HG02970 (cell line): Measurements from ENCODE around the gene LEF1.

Experiments used
- ATAC-seq: cut with Tn5 transposase; IDR thresholded peaks from one replicate; pipeline ENCODE4 v1.9.1; 2021; ENCODE audit warnings: mild to moderate bottlenecking, moderate library complexity, moderate number of reproducible peaks; ENCODE audit not compliant: unreplicated experiment, low FRiP score

Gene LEF1

DNA sequence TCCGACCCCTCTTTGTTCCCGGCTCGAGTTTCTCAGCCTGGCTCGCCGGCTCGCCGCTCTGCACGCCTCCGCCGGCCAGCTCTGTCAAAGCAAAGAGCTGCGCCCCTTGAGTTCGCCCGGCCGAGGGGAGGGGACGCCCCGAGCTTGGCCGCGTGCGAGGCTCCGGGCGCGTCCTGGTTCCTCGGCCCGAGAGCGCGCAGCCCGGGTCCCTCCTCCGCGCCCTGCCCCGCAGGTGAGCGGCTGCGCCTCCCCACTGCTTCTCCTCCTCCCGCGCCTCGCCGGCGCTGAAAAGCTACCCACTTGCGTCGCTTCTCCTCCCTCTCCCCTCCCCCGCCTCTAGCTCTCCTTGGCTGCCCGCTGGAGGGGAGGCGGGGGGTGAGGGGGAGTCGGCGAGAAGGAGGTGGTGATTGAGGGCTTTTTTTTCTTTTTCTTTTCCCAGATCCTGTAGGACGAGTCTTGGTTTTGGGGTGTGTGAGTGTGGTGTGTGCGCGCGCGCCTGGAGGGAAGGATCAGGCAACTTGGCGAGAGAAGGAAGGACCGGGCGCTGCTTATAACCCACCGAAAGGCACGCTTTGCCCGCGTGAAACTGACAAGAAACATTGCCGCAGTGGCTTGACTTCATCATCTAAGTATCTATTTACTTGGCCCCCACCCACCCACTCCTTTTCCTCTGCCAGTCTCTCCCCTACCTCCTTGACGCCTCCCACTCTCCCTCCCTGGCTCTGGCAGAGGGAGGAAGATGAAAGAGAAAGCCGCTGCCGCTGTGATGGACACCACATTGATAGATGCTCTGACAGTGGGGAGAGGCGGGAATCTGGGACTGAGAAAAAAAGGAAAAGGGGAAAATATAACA lies at the start of gene LEF1:
LEF1 (minus strand) TSS at position 262 of the 853 bp plus-strand sequence. CDS start 1,165 bp downstream, outside the sequence.
- ATAC-seq = no peak

DNA sequence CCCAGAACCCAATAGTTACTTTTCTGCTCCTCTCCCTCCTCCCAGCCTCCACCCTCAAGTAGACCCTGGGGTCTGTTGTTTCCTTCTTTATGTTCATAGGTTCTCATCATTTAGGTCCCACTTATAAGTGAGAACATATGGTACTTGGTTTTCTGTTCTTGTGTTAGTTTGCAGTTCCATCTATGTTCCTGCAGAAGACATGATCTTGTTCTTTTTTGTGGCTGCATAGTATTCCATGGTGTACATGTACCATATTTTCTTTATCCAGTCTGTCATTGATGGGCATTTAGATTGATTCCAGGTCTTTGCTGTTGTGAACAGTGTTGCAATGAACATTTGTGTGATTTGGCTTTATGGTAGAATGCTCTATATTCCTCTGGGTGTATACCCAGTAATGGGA lies 47.8 kb upstream of the LEF1 start:
- no peak for ATAC-seq

DNA sequence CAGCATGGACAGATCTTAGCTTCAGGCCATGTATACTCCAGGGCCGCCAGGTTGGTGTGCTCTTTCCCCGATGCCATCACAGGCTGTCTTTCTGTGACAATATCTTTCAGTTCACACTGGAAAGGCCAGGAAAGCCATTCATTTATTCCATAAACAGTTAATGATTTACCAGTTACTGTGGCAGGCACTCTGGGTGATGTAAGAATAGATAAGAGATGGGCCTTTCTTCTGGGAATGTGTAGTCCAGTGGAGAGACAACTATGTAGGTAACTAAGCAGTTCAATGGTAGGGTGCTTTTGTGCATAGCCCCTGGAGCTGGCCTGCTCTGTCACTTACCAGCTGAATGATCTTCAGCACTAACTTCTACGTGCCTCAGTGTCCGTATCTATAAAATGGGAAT lies 46.3 kb upstream of the LEF1 start:
- no peak for ATAC-seq

DNA sequence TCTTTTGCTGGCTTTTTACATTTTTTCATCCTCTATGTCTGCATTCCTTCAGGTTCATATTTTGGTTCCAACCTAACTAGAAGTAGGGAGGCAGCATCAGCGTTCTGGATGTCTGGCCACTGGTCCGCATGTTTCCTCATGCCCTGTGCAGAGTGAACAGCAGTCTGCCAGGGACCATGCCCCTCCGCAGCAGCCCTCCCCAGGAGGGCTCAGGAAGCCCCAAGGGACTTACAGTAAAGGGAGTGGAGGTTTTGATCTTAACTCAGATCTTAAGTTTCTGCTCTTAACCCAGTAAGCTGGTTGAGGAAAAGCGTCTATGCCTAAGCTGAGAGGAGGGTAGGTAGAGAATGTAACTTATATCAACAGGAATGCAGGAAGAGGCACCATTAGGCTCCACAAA lies 45.0 kb upstream of the LEF1 start:
- no peak for ATAC-seq

DNA sequence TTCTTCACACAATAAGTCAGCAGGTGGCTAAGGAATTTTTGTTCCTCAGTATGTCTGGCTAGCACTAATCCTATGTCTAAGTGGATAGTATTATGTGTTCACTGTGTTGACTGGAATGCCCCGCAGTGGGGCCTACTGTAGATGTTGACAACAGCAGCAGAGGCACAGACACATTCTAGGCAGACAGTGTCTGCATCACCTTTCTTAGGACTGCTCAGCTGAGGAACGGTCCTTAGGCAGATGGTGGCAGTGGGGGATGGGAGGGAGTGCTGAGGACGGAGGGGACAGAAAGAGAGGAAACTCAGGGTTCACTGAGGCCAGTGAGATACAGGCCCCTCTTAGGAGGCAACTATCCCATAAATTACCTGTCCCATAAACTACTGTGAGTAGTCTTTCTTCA lies 44.6 kb upstream of the LEF1 start:
- ATAC-seq = no peak

- no peak for ATAC-seq
These were observed 42.5 kb upstream of the LEF1 start for GRCh38 chr4:108210989-108211835.

DNA sequence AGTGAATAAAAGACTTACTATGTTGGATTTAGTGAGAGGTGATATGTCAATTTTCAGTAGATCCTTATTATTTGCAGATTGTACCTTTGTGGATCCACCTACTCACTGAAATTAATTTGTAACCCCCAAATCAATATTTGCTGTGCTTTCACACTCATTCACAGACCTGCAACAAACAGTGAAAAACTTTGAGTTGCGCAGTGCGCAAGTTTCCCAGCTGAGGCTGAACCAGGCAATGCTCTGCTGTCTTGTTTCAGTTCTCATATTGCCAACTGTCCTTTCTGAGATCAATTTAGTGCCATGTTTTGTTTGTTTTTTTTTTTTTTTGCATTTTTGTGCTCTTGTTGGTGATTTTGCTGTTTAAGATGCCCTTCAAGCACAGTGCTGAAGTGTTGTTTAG lies 40.8 kb upstream of the LEF1 start:
- no peak for ATAC-seq

DNA sequence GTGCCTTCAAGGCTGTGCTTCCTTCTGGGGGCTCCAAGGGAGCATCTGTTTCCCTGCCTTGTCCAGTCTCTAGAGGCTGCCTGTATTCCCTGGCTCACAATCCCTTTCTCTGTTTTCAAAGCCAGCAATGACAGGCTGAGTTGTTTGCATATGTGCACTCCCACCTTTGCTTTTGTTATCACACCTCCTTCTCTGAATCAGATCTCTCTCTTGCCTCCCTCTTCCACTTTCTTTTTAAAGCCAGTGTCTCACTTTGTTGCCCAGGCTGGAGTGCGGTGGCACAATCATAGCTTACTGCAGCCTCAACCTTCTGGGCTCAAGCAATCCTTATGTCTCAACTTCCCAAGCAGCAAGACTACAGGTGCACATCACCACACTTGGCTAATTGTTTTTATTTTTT lies 37.1 kb upstream of the LEF1 start:
- no peak for ATAC-seq

DNA sequence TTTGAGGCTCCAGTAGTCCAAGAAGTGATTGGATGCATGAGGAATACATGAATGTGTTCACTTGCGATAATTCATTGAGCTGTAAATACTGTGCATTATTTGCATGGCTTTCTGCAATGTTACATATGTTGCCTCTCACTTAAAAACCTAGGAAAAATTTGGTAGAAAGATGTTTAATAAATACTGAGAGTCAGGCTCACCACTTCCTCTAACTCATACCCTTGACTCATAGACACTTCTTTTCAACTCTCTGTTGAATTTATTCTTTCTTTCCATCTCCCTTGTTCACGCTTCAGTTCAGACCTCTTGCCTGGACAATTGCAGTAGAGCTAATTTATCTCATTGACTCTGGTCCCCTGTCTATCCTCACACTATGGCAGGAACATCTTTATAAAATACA lies 35.8 kb upstream of the LEF1 start:
- no peak for ATAC-seq

DNA sequence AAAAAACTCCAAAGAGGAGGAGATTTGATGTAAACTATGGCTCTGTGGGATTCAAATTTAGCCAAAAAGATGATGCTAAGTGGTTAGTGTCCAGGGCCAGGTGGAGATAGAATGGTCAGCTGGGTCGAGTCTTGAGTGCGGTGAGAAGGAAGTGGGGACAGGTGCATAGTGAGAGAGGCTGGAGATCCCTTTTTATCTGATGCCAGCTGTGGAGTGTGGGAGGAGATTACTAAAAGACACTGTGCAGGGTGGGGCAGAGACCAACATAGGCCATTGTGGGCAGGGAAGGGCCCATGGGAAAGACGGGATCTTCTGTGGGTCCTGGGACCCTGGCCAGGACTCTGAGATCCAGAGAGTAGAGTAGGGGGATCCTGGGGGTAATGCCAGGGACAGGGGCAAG lies 34.6 kb upstream of the LEF1 start:
- no peak for ATAC-seq

GRCh38 chr4:108201774-108202173 lies 33.0 kb upstream of the LEF1 start:
- ATAC-seq = no peak

DNA sequence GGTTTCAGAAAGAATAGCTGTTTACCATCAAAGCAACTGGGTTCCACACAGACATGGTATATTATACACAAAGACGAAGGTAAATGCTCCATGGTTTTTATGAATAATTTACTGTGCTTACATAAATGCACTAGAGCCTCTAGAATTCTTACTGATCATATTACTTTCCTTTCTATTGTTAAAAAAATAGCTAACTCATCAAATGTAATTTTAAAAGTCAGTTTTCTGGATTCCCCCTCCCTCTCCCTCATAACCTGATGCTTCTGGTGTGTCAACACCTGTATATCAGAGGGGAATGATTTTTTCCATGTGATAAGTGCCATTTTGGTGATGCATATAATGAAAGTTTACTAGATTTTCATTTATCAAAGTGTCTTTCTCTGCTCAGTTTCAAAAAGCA lies 31.1 kb upstream of the LEF1 start:
- no peak for ATAC-seq

DNA sequence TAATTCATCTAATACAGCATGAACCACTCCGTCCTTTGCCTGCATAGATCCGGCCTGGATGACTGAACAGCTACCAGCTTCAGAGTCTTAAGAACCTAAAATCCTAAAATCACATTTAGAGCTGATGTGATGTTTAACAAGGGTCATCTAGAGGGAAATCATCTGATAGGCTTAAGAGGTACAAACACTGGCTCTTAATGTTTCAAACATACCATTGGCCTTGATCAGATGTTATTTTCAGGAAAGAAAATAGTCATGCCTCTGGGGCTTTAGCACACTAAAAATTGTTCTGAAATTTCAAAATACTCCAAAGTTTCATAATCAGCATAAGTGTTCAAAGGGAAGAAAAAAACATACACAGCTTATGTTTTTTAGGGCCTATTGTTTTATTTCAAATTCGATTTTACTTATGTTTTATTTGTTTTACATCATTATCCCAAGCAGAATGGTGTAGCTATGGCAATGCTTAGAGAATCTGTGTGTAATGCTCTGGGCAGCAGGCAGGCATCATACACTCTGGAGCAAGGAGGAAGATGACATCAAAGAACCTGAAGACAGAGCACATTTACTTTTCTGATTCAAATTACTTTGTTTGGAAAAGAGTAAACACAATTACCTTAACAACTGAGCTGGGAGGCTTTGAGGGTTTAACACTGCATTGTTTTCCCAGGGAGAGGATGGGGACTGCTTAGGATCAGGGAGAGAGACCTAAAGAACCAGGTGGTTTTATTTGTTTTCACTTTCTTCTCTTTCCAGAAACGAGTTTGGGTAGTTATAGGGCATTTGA lies 25.3 kb upstream of the LEF1 start:
- no peak for ATAC-seq

DNA sequence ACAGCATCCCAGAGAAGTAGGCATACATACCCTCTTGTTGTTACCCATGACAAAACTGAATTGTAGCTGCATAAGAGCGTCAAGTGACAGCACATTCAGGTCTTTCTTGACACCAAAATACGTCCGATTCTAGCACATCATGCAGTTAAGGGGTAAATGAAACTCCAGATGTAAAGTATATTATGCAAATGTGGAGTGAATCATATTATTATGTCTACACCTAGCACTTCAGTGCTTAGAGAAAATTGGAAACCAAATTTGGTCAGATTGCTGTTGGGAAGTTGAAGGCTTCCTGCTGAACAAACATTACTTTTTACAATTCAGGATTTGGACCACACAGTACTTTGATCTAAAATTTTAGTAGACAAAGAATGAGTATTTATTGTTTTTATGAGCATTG lies 24.2 kb upstream of the LEF1 start:
- ATAC-seq = no peak

GRCh38 chr4:108192056-108192455 lies 23.3 kb upstream of the LEF1 start:
- no peak for ATAC-seq

- no peak for ATAC-seq
These were observed 22.7 kb upstream of the LEF1 start for GRCh38 chr4:108191269-108191914.

DNA sequence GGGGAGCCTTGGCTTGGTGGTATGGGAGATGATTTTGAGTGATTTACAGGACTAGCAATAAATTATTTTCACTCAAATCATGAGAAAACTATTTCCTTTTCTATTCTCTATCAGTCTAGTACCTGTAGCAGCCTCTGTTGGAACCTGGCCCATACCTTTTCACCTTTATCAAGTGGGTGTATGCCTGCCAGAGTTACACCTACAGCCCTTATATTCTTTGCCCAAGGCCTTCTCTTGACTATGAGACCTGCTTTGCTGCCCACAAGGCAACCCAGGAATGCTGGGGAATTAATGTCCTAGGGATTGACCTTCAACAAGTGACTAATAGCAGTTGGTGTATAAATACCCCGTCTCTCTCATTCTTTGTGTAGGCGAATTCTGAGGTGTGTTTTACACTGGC lies 20.0 kb upstream of the LEF1 start:
- ATAC-seq = no peak

- no peak for ATAC-seq
These were observed 16.5 kb upstream of the LEF1 start for GRCh38 chr4:108185252-108185651.

DNA sequence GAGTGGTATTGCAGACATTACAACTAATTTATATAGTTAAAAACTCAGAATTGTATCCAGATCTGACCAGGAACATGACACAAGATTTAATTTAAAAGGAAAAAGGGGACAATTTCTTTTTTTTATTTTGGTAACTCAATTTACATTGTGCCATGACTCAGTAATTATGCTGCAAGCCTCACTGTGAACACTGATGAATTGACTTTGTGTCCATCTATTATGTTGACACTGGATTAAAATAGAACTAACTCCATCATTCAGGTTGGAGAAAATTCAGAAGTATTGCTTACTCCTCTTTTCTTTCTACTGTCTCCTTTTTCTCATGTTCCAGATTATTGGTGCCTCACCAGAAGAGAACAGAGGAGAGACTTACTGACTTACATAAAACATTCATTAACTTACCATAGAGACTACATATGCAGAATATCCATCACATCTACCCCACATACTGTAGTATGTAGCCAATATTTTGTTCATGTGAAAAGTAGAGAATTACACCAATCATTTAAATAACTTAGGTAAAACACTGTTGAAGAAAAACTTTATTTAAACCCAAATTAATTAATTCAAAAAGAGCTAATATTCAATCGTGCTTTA lies 15.8 kb upstream of the LEF1 start:
- no peak for ATAC-seq

DNA sequence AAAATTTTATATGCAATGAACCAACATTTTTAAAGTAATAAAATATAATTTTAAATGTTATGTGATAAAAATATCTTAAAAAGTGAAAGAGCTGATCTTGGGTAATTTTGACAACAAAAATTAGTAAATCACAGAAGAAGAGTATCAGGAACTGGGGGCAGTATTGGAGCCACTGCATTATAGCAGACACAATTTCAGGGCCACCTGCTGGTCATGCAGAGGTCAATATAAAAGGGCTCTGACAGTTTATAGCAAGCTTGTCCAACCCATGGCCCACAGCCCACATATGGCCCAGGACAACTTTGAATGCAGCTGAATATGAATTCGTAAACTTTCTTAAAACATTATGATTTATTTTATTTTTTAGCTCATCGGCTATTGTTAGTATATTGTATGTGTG lies 13.0 kb upstream of the LEF1 start:
- ATAC-seq = no peak
